Tibial artery (tissue), 4 donors: Measurements from ENCODE around the gene HDLBP.

Source experiments
- DNase-seq, 2 donors: peaks; one replicate each; pipeline ENCODE4 v3.0.0-alpha.2; 2019
- H3K27ac ChIP-seq, 2 donors: fragments of 200-600 bp; sonication (generic) in 1 of 2; 1 replicate in 1 of 2; 2 replicates in 1 of 2; pipeline ENCODE4 v1.5.1; 2018 to 2019; ENCODE audit warnings: mild to moderate bottlenecking in 1 of 2
- H3K27me3 ChIP-seq, 2 donors: fragments of 200-600 bp; sonication (generic) in 1 of 2; one replicate each; pipeline versions ENCODE4 v1.5.1 to v1.6.0; 2016 to 2019
- H3K36me3 ChIP-seq, 3 donors: fragments of 200-600 bp; sonication (generic) in 2 of 3; one replicate each; pipeline ENCODE4 v1.5.1; 2016 to 2019; ENCODE audit warnings: mild to moderate bottlenecking in 2 of 3
- H3K4me1 ChIP-seq, 4 donors: fragments of 200-600 bp; sonication (generic) in 2 of 4; 1 replicate in 3 of 4; 2 replicates in 1 of 4; pipeline ENCODE4 v1.5.1; 2016 to 2019
- H3K4me3 ChIP-seq, 2 donors: fragments of 200-600 bp; sonication (generic) in 1 of 2; 1 replicate in 1 of 2; 2 replicates in 1 of 2; pipeline ENCODE4 v1.5.1; 2018 to 2019; ENCODE audit warnings: mild to moderate bottlenecking in 2 of 2
- H3K9me3 ChIP-seq, 3 donors: fragments of 200-600 bp; sonication (generic) in 1 of 3; one replicate each; pipeline ENCODE4 v1.5.1; 2016 to 2019
- CTCF ChIP-seq, 2 experiments: fragments of 200-600 bp in 1 of 2; fragments of 450-650 bp in 1 of 2; IDR thresholded peaks; one replicate each; pipeline ENCODE4 v1.5.1; 2017 to 2019; ENCODE audit warnings: antibody characterized with exemption in 2 of 2, mild to moderate bottlenecking in 1 of 2, moderate library complexity in 1 of 2
- intact Hi-C: fragments of 100-400 bp; cut with DNase I; formaldehyde crosslinking; loops from one replicate; pipeline ENCODE4 v1.15.0; 2023; ENCODE audit warnings: low total_unique reads

HDLBP gene

DNA sequence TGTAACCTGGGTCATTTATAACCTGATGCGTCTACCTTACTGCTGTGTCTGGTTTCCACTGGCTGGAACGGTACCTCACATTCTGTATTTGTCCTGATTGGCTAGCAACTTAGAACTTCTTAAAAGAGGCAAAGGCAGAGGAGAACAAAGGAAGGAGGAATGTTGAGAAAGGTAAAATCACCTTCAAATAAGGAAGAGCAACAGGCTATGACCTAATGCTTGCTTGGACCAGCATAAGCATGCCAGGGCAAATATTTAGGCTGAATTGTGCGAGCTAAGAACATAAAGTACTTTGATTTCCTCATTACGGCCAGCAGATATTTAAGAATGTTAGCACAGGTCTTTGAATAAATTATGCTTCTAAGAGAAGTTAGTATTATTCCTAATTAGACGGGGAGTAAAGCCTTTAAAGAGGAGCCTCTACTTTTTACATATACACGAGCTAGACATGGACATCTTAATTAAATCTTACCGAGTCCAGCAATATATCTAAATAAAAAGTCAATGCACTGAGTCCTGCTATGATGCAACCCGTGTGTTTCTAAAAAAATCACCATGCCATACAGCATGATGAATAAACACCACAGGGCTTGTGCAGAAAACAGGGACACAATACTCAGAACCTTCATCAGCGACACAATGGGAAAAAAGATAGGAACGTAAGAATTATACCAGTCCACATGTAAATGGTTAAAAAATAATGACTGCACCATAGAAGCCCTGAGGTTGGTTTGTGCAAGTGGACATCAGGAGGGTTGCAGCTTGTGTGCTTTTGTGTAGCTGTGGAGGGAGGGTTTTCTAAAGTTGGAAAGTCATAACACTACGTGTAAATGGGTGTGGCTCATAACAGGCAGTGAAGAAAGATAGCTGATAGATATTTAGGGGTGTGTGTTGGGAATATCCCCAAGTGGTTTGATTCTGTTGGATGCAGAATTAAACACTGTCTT lies 14.5 kb upstream of the HDLBP start:
- TF ChIP-seq CTCF (IDR thresholded peaks at IDR 0.05): no peak
- no peak for DNase-seq
- peaks cover 10 to 49% (median 36%) of the 10 kb centered on the region in 3 donors for H3K36me3 ChIP-seq
- intact Hi-C loops: no loop called here
- no peak overlapping the region for H3K27ac ChIP-seq
- H3K9me3 ChIP-seq: no peaks in the 10 kb centered on the region
- peaks cover 0 to 7% (median 0%) of the 10 kb centered on the region in 4 donors for H3K4me1 ChIP-seq
- no peaks in the 10 kb centered on the region for H3K27me3 ChIP-seq
- no peak overlapping the region for H3K4me3 ChIP-seq

- H3K36me3 ChIP-seq: peaks cover 5 to 33% (median 31%) of the 10 kb centered on the region in 3 donors
- no peak overlapping the region for H3K27ac ChIP-seq
- intact Hi-C loops: no loop called here
Observed at GRCh38 chr2:241325257-241325656, 9.8 kb upstream of the HDLBP start.

DNA sequence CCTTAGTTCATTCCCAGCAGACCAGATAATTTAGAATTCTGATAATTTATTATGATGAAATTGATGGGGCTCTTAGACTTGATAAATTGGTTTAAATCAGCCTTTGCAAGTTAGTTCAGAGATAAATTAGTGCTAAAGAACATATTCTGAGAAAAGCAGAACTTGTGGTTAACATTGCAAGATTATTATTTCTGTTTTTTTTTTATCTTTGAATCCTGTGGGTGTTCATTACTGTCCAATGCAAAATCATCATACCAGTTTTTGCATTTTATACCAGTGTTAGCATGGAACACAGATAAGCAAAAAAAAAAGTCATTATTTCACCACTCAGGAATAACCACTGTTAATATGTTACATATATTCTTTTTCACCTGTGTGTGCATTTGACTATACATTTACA lies 9.3 kb upstream of the HDLBP start:
- H3K4me1 ChIP-seq: peaks cover 0 to 56% (median 22%) of the 10 kb centered on the region in 4 donors
- no peak for DNase-seq
- intact Hi-C loops: no loop called here
- peak overlapping the region in 1 of 2 donors; percentile 2 for H3K27ac ChIP-seq
- H3K4me3 ChIP-seq: no peak overlapping the region
- TF ChIP-seq CTCF (IDR thresholded peaks at IDR 0.05): no peak
- H3K27me3 ChIP-seq: no peaks in the 10 kb centered on the region
- peaks cover 3 to 30% (median 28%) of the 10 kb centered on the region in 3 donors for H3K36me3 ChIP-seq
- H3K9me3 ChIP-seq: no peaks in the 10 kb centered on the region

More at GRCh38 chr2:241325257-241325656, 9.8 kb upstream of the HDLBP start:
- Histone ChIP-seq H3K27me3 (no peaks in the 10 kb centered on the region), H3K4me1 (peaks cover 0 to 51% (median 18%) of the 10 kb centered on the region in 4 donors), H3K4me3 (no peak overlapping the region), H3K9me3 (no peaks in the 10 kb centered on the region)
- DNase-seq: no peak
- no peak for TF ChIP-seq CTCF (IDR thresholded peaks at IDR 0.05)

DNA sequence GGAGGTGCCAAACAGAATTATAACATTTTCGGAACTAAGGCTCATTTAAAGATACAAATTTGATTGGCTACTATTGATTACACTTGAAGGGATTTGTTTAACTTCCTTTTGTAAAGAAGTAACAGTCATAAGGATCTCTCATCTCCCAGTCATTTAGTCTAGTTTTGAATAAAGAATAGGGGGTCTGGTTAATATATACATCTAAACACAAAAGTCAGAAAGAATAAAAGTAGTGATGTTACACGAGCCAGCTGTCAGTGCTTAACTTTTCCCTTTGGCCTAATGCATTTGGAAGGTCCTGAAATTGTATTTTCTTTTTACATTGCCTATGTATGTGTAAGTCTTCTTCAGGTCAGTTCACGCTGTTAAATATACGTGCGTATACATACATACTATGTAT lies 8.3 kb upstream of the HDLBP start:
- Histone ChIP-seq H3K4me1 (peaks cover 0 to 66% (median 31%) of the 10 kb centered on the region in 4 donors), H3K4me3 (no peak overlapping the region), H3K27me3 (no peaks in the 10 kb centered on the region), H3K36me3 (peaks cover 0 to 23% (median 23%) of the 10 kb centered on the region in 3 donors), H3K9me3 (no peaks in the 10 kb centered on the region), H3K27ac (no peak overlapping the region)
- no peak for DNase-seq
- intact Hi-C loops: no loop called here
- no peak for TF ChIP-seq CTCF (IDR thresholded peaks at IDR 0.05)

DNA sequence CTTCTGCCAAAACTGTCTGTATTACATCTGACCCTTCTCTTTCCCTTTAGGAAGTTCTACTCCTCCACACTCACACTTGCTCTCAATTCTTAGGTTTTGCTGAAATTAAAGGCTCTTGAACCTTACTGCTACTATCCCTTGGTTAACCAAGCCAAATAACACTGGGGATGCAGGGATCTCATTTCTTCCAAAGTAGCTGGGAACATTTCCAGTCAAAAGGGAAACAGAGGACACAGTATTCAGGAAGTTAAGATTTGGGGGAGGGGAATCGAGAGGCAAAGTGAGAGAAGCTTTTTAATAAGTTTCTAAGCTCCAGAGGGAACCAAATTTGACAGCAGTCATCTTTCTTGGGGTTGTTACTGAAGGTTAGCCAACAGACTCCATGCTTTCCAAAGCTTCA lies 6.4 kb upstream of the HDLBP start:
- no peak for TF ChIP-seq CTCF (IDR thresholded peaks at IDR 0.05)
- peaks cover 0 to 85% (median 47%) of the 10 kb centered on the region in 4 donors for H3K4me1 ChIP-seq
- H3K4me3 ChIP-seq: no peak overlapping the region

More for the DNA sequence above, 6.4 kb upstream of the HDLBP start:
- peaks cover 0 to 12% (median 5%) of the 10 kb centered on the region in 3 donors for H3K36me3 ChIP-seq
- H3K27ac ChIP-seq: no peak overlapping the region
- no peaks in the 10 kb centered on the region for H3K9me3 ChIP-seq
- intact Hi-C loops: no loop called here
- H3K27me3 ChIP-seq: no peaks in the 10 kb centered on the region
- no peak for DNase-seq
